Cerebellar cortex (tissue), 1 donor: Measurements from ENCODE around the gene VSTM4.

ENCODE experiments used
- DNase-seq: peaks from one replicate; pipeline ENCODE4 v3.0.0-alpha.2; 2015; ENCODE audit warnings: low spot score

Gene VSTM4, protein sequence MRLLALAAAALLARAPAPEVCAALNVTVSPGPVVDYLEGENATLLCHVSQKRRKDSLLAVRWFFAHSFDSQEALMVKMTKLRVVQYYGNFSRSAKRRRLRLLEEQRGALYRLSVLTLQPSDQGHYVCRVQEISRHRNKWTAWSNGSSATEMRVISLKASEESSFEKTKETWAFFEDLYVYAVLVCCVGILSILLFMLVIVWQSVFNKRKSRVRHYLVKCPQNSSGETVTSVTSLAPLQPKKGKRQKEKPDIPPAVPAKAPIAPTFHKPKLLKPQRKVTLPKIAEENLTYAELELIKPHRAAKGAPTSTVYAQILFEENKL

DNA sequence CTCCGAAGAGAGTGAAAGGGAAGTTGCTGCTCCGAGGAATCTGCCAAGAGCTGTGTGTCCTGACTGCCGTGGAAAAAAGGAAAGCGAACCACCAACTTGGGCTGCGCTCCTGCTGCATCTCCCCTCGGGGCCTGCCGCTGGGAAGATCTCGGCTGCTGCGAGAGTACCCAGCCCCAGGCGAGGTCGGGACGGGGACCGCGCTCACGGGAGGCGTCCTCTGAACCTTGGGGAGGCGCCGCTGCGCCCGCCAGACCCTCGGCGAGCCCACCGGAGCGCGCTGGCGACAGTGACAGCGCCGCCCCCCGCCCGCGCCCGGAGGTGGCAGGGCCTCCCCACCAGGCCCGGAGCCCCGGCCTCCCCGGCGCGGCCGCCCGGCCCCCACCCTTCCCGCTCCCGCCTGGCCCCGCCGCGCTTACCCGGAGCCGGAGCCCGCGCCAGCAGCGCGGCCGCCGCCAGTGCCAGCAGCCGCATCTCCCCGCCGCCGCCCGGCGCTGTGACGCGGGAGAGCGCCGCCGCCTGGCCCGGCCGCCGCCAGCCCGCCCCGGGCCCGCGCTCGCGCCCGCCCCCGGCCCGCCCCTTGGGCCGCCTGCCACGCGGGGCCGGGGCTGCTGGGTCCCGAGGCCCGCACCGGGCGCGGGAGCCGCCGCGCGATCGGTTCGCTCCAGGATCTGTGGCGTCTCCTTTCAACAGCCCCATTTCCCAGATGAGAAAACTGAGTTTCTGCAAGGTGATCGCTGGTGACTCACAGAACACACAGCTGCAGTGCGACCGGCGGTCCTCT is at the start of gene VSTM4:
Gene VSTM4, minus strand, starts transcription at position 508 of the 781 bp plus-strand sequence. Its CDS starts 37 bp downstream, at position 471.
- no peak for DNase-seq

DNA sequence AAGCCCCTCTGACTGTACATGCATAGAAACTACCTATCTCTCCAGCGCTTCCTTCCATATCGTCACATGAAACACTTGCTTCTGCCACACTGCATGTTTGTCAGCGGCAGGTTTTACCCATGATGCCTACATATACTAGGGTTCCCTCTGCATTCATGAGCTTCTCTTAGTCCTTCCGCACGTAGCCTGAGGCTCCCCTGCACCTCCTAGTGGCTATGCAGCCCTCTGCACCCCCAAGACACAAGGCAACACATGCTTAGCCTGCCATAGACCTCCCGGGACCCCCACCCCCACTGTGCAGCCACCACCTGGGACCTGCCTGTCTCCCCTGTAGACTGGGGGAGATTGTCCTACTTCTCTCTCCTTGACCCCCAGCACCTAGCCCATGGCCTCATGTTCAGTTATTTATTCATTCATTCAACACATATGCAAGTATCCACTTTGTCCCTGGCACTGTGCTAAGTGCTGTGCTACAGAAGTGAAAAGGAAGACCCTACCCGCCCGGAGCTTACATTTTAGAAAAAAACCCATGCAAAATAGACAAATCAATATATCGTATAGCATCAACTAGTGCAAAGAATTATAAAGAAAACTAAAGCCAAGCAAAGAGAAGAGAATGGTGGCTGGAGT is 49.4 kb upstream of the VSTM4 start:
- DNase-seq, result peak; percentile 34

DNA sequence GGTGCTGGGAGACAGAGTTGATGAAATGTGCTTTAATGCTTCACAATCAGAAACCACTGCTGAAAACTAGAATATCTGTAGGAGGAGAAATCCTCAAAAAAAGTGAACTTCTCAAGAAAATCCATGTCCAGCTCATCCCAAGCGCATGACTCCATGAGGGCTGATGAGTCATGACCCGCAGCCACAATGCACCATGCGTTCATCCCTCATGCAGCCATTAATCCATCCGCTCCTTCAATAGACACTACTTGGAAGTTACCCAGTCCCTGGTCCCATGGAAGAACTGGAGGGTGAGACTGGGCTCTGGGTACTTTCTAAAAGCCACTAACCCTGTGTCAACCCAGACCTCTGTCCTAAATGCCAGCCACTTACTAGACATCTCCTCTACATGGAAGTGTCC is 48.4 kb upstream of the VSTM4 start:
- no peak for DNase-seq

DNA sequence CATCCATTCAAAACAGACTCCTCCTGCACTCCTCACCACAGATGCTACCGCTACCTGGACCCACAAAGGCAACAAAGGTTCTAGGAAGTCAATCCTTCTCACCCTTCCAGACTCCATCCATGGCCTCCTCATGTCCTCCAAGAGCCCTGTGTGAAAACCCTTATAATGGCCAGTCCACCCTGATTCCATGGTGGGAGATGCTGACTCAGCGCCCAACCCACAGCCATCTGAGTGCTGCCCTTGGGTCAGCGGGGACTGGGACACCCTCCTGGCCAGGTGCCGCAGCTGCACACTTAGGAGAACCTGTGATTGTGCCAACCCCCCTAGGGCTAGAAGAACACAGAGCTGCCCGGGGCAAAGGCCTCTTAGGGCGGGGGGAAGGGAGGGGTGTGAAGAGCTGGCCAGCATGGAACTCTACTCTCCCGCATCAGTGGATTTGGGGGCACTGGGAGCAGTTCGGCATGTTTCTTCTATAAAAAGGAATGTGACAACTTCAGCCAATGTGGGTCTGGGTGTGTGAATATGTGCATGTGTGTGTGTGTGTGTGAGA is 47.5 kb upstream of the VSTM4 start:
- DNase-seq, result no peak

DNA sequence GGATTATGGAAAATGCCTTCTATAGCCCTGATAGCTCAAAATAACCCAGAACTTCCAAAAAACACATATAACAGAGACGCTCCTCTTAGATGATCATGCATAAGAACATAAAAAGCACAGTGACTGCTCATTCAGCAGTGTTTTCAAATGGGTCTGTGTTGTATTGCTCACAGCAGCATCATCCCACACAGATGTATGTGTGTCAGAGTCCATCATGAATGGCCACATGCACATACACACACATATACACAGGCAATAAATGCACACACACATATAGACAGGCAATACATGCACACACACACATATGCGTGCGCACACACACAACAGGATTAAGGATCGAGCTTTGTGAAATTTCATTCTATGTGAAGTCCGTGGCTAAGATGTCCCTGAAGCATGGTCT is 46.7 kb upstream of the VSTM4 start:
- DNase-seq, result no peak

DNA sequence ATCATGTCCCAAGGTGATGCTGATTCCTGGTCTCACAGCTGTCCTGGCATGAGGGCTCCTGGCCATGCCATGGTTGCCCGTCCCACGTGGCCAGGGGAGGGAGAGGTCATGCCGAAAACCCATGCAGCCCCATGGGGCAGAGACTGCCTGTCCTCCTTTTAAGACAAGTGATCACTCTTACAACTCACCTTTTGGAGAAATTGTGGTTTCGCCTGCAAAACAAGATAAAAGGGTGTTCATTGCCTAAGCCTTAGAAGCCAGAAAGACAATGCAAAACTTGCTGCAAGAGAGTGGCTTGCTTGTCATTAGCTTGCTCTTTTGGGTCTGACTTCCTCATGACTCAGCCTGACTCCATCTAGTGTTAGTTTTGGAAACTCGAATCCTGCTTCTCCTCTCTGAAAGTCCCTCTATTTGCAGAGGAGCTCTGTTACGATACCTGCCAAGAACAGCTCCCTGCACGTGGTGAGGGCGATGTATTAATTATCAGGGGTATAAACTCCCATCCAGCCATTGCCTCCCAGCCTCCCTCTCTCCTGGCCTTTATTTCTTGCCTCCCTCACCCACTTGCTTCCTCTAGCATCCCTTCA is 46.2 kb upstream of the VSTM4 start:
- peak; percentile 46 for DNase-seq

DNA sequence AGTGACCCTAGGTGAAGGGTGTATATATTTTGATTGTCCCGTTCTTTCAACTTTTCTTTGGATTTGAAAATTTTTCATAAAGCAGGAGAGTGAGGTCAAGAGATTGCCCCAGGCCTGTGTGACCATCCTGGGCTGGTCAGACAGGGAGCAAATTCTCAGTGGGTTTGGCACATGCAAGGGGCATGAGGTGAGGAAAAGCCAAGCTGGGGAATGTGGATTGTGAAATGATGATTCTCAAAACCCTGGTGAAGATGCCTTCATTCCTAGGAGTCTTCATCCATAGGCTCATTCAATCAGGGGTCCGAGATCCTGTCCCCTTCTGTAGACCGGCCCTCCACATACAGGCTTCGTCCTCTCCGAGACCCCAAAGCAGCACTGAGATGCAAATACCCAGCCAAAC is 45.5 kb upstream of the VSTM4 start:
- DNase-seq, result no peak

DNA sequence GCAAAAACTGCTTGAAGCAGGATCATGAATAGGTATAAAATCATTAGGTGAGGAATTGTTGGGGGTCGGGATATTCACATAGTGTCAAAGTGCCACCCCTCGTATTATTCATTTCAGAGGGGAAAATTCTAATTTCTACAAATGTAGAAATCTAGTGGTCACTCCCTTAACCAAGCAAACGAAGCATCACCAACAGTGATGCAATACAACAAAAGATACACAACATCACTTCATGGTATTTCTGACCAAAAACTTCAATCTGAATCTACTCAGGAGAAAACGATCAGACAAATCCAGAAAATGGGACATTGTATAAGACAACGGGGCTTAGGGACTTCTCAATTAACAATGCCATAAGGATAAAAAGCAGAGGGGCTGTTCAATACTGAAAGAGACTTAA is 44.8 kb upstream of the VSTM4 start:
- DNase-seq, result no peak

DNA sequence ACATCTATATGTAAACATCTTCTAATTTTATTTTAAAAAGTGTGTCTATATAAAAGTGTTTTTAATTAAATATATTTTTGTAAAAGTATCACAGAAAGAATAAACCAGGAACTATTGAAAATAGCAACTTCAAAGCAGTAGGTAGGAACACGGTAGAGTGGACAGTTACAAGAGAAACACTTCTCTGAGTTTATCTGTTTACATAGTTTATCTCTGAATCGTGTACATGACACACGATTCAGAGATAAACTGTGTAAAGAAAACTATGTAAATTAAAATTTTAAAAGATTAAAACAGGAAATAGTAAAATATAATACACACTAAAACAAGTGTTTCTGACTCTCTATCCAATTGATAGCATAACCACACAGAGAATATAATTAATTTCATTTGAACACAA is 43.6 kb upstream of the VSTM4 start:
- DNase-seq, result no peak

DNA sequence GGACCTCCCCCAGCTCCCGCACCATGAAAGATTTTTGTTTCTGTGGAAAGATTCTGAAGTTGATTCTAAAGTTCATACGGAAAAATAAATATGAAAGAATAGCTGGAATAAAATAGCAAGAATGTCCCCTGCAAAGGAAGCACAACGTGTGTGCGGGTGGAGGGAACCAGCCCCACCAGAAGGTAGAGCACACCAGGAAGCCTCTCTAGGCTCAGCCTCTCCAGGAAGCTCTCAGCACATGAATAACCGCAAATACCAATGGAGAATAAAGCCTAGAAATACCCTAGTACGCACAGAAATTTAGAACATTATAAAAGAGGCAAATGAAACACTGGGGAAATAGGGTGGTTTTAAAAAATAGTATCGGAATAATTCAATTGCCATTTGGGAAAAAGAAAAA is 43.1 kb upstream of the VSTM4 start:
- DNase-seq, result no peak

DNA sequence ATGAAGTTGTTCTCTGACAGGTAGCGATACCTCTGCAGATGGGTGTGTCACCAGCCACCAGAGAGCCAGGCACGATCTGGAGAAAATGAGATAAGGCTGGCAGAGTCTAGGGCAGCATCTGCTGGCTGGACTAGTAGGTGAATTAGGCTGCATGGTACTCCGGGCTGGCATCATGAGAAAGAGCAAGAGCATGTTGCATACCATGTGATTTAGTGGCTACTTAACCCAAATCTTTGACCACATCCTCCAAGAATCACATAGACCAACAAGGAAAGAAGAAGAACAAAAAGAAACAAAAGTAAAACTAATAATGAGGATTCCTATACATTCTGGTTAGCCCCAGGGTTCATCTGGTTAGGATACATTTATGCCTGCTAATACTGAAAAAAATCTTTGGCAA is 41.9 kb upstream of the VSTM4 start:
- no peak for DNase-seq

DNA sequence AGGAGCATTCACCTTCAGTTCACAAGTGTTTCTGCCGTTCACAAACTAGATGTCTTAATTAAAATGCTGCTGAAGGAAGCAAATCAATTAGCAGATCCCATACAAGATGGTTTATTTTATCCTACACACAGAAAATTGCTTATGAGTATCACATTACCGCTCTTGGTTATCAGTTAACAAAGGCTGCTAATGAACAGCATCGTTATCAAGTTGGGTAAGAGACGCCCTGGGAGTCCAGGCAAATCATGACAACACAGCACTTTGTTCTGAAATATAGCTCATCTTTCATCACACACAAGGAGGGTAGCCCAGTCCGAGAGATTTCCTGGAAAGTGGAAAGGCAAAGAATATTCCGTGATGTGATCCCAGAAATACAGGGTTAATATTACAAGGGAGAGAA is 39.3 kb upstream of the VSTM4 start:
- no peak for DNase-seq

DNA sequence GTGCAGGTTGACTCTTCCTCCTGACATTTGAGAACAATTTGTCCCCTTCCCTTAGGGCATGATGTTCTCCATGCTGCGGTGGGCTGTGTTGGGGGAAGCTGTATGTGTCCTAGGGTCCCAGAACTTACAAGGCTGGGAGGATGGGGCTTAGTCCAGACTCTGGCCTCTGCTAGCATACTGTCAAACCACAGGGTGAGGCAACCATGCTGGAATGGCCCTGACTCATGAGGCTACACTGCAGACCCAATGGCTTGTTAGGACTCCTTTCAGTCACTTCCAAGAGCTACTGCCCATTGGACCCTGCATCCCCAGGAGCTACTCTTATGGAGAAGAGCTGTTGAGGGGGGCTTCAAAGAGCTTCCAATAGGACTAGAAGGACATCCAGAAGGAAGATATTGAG is 38.6 kb upstream of the VSTM4 start:
- no peak for DNase-seq

DNA sequence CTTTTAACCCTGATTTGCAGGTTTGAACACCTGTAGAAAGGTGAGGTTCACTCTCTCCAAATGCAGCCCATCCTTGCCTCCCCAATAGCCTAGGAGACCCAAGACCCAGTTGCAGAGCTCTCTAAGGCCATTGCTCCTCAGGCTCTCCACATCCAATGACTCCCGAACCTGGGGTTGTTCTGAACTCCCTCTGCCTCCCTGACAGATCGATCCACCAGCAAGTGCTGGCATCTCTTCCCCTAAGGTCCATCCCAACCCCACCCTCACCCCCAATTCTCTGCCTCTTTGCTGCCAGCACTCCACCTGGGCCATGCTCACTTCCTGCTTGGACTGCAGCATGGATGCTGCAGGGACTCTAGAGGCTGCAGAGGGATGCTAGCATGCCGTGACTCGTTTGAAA is 37.8 kb upstream of the VSTM4 start:
- no peak for DNase-seq

DNA sequence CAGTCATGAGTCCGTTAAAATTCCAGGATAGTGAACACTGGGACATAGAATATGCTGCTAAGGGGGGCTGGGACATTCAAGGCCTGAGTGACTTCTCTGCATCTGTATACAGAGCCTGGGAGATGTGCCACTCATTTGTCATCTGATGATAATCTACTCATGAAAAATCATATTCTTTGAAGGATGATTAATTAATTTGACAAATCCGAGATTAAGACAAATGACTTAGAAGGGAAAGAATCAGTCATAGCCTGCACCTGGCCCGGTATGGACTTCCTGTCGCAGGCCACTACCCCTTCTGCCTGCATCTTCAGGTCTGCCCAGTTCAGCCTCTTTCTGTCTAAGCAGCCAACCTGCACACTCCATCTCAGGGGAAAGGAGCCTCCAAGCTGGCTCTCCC is 37.3 kb upstream of the VSTM4 start:
- DNase-seq, result no peak

DNA sequence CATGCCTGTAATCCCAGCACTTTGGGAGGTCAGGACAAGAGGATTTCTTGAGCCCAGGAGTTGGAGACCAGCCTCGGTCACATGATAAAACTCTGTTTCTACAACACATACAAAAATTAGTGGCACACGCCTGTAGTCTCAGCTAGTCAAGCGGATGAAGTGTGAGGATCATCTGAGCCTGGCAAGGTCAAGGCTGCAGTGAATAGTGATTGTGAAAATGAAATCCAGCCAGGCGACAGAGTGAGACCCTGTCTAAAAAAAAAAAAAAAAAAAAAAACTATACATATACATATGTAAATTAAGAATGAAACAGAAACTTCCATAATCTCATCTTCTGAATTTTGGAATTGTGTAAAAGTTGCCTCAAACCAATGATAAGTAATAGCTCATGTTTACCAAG is 36.7 kb upstream of the VSTM4 start:
- no peak for DNase-seq

DNA sequence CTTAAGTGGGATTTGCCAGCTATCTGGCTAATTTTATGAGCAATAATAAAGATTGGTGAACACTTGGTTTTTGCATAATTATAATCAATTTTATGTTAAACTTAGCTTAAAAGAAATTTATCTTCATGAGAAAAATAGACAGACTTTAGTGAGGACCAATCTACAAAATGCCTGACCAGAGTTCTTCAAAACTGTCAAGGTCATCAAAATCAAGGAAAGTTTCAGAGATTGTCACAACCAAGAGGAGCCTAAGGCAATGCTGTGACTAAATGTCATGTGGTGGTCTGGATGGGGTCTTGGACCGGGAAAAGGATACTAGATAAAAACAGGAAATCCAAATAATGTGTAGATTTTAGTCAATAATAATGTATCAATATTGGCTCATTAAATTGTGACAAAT is 36.2 kb upstream of the VSTM4 start:
- DNase-seq, result no peak

DNA sequence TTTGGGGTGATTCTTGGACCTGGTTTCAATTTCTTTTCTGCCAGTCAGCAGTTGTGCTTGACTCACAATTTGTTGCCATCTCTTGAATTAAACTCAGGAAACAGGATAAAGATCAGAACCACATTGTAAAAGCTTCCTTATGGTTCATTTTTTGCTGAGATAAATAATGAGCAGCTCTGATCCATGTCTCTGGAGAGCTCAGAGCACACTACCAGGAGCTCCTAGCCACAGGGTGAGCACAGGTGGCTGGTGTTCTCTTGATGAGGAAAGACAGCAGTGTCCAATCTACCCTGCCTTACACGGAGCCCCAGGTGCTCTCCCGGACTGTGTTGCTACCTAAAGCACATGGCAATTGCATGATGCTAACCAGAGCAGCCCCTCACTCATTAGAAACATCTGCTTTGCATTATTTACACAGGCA is 35.7 kb upstream of the VSTM4 start:
- no peak for DNase-seq

DNA sequence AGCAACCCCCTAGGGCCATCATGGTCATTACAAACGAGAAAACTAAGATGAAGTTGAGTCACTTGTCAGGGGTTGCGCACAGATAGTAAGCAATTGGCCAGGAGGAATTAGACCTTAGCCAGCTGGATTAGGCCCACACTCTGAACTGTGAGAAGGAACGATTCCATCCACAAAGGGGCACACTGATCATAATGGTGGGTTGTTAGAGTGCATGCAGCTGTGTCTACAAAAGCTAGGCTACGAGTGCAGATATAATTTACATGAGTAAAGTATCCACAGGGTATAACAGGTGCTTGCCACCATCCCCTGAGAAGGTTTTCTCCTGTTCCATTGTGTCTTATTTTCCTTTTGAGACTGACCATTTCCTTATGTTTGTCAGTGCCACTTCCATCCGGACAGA is 35.1 kb upstream of the VSTM4 start:
- no peak for DNase-seq

DNA sequence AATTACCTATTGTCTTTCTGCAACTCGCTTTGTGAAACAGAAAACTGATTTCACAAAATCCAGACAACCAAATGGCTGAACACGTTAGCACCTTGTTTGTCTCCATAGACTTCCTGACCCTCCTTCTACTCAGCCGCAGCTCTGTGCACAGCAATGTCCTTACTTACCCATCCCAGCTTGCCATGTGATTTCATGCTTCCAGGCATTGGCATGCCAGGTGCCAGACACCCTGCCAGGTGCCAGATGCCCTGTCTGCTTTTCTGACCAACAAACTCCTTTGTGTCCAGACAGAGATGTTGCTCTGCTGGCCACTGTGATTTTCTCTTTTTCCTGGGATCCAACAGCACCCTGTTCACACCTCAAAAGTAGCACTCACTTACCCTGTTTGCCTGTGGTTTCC is 34.6 kb upstream of the VSTM4 start:
- peak; percentile 90 for DNase-seq

DNA sequence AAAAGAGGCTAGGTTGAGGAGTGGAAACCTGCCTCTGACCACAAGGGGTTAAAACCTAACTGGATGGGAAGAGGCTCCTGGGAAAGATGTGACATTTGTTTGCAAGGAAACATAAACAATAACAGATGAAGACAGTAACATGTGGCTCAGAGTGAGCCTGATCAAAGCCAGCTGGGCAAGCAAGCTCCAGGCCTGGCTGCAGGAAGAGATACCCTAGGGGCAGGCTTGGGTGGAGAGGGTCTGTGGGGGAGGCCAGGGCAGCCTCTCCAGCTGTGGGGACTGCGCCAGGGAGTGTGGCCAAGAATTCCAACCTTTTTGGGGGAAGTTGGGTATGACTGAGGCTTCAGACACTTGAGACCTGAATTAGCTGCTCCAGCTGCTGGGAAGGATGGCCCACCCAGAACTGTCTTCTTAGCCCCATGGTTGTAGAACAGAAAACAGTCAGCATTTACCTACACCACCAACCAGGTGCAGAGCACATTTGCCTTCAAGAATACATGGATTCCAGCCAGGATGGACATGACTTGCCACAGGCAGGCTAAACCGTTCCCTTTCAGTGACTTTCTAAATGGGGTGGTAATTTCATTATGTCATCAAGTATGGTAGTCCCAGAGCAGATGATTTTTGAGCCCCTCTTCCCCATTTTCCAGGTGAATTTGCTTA is 28.9 kb upstream of the VSTM4 start:
- DNase-seq, result no peak

DNA sequence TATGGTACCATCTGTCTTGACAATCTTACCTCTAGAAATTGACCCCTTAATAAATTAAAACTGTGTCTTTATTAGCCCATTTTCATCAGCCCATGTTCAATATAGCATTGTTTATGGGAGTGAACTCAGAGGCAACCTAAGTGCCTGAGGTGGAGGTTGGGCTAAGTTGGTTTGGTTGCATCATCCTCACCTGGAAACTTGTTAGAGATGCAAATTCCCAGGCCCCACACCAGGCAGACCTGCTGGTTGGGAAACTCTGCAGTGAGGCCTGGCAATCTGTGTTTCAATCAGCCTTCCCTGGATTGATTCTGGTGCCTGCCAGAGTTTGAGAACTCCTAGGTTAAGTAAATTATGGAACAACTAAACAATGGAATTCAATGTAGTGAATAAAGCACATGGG is 27.9 kb upstream of the VSTM4 start:
- no peak for DNase-seq
